Activated CD8-positive, alpha-beta T cell treated with anti-CD3 and anti-CD28 coated beads for 36 hours (primary cell): ENCODE results near the gene DTD1. TPM values are rescaled to one million over a fixed set of nuclear protein-coding genes. Genes with fewer than 3 reads are reported as not detected.

Source experiments
- ATAC-seq: fragments of 200-7000 bp; cut with Tn5 transposase; one replicate; pipeline ENCODE4 v1.10.0; 2021; ENCODE audit warnings: mild to moderate bottlenecking, moderate library complexity
- CTCF ChIA-PET: fragments of 350-600 bp; sonication (Branson Sonifier 250); formaldehyde crosslinking; loops from one replicate; lab custom pipeline; 2021; ENCODE audit warnings: antibody characterized with exemption; lab: Charles Lee
- POLR2A ChIA-PET: fragments of 350-600 bp; sonication (Branson Sonifier 250); formaldehyde crosslinking; loops from one replicate; lab custom pipeline; 2021; ENCODE audit warnings: antibody characterized with exemption; lab: Charles Lee
- DNase-seq: peaks from one replicate; pipeline ENCODE4 v3.0.0-alpha.2; 2020
- H3K27ac Mint-ChIP-seq: one replicate; pipeline ENCODE4 v1.8.0; 2021; ENCODE audit warnings: mild to moderate bottlenecking, mixed read lengths
- H3K27me3 Mint-ChIP-seq: one replicate; pipeline ENCODE4 v1.8.0; 2021; ENCODE audit warnings: mixed read lengths
- H3K36me3 Mint-ChIP-seq: one replicate; pipeline ENCODE4 v1.8.0; 2021; ENCODE audit warnings: low read depth, mixed read lengths
- H3K4me1 Mint-ChIP-seq: one replicate; pipeline ENCODE4 v1.8.0; 2021; ENCODE audit warnings: low read depth, mixed read lengths
- H3K4me3 Mint-ChIP-seq: one replicate; pipeline ENCODE4 v1.8.0; 2021; ENCODE audit warnings: mild to moderate bottlenecking, moderate library complexity, mixed read lengths
- H3K9me3 Mint-ChIP-seq: one replicate; pipeline ENCODE4 v1.8.0; 2021; ENCODE audit warnings: mixed read lengths
- intact Hi-C: fragments of 100-400 bp; cut with micrococcal nuclease; formaldehyde crosslinking; loops from one replicate; pipeline ENCODE4 v1.10.0; 2022
- total RNA-seq, 2 experiments: library from RNA; stranded (reverse); gene quantifications; one replicate each; pipeline ENCODE4 v1.2.3, GENCODE V29; 2021
- TF ChIP-seq, protein P1 (sequence below): fragments of 200-600 bp; IDR thresholded peaks from one replicate; pipeline ENCODE4 v1.8.0; 2022; ENCODE audit warnings: antibody characterized with exemption, mild to moderate bottlenecking

The DTD1 gene
- total RNA-seq, 2 experiments from 2014 or later = 52.3 to 53.5 TPM

DNA sequence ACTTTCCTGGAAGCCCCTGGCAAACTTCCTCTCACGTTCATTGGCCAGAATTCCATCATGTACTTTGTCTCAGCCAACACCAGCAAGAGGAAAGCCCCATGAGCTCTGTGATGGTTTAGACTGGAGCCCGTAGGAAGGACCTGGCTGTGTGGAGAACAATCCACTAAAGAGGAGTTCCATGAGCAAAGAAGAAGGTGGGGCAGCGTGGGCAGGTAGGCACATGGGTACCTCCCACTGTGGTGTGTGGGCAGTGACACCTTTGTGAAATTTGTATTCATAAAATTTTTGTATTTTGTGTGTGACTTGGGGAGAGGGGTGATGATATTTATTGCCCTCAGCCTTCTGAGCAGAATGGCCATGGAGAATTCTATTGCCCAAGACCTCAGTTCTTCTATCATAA is 136.2 kb downstream of the DTD1 start:
- CTCF ChIA-PET = no interaction called here
- H3K27me3 Mint-ChIP-seq = no peaks in the 10 kb centered on the region

DNA sequence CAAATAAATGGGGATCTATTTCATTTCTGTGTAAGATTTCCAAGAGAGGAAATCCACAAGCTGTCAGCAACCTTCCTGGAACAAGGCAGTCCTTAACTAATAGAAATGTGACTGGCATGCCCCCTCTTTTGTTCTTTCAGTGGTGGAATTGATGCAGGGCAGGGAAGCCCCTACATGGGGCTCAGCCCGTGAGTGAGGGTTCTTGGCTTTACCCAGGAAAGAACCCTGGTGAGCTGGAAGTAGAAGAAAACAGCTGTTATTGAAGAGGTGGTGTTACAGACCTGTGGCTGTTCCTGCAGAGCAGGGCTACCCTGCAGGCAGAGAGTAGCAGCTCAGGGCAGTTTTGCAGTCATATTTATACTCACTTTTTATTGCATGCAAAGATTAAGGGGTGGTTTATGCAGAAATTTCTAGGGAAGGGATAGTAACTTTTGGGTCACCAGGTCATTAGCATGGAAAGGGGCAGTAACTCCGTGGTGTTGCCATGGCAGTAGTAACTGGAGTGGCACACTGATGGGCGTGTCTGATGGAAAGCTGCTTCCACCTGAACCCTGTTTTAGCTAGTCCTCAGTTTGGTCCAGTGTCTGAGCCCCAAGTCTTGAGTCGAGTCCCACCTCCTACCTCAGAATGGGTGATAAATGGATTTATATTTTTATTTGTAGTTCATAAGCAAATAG is 137.1 kb downstream of the DTD1 start:
- Mint-ChIP-seq H3K4me1 (peaks cover 15% of the 10 kb centered on the region), H3K27ac (no peak overlapping the region), H3K36me3 (no peaks in the 10 kb centered on the region), H3K27me3 (no peaks in the 10 kb centered on the region), H3K9me3 (no peaks in the 10 kb centered on the region), H3K4me3 (no peak overlapping the region)
- TF ChIP-seq, protein P1, sequence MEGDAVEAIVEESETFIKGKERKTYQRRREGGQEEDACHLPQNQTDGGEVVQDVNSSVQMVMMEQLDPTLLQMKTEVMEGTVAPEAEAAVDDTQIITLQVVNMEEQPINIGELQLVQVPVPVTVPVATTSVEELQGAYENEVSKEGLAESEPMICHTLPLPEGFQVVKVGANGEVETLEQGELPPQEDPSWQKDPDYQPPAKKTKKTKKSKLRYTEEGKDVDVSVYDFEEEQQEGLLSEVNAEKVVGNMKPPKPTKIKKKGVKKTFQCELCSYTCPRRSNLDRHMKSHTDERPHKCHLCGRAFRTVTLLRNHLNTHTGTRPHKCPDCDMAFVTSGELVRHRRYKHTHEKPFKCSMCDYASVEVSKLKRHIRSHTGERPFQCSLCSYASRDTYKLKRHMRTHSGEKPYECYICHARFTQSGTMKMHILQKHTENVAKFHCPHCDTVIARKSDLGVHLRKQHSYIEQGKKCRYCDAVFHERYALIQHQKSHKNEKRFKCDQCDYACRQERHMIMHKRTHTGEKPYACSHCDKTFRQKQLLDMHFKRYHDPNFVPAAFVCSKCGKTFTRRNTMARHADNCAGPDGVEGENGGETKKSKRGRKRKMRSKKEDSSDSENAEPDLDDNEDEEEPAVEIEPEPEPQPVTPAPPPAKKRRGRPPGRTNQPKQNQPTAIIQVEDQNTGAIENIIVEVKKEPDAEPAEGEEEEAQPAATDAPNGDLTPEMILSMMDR = no peak
- DNase-seq = no peak
- no peak for ATAC-seq
- CTCF ChIA-PET = no interaction called here
- intact Hi-C loops = no loop called here
- POLR2A ChIA-PET = no interaction called here

More for the DNA sequence above, 136.2 kb downstream of the DTD1 start:
- peaks cover 3% of the 10 kb centered on the region for H3K36me3 Mint-ChIP-seq
- DNase-seq (no peak), ATAC-seq (no peak)
- H3K27ac Mint-ChIP-seq = no peak overlapping the region
- TF ChIP-seq, protein P1 = no peak
- H3K4me1 Mint-ChIP-seq = peaks cover 15% of the 10 kb centered on the region
- POLR2A ChIA-PET = no interaction called here
- H3K4me3 Mint-ChIP-seq = no peak overlapping the region
- intact Hi-C loops = no loop called here
- H3K9me3 Mint-ChIP-seq = no peaks in the 10 kb centered on the region

DNA sequence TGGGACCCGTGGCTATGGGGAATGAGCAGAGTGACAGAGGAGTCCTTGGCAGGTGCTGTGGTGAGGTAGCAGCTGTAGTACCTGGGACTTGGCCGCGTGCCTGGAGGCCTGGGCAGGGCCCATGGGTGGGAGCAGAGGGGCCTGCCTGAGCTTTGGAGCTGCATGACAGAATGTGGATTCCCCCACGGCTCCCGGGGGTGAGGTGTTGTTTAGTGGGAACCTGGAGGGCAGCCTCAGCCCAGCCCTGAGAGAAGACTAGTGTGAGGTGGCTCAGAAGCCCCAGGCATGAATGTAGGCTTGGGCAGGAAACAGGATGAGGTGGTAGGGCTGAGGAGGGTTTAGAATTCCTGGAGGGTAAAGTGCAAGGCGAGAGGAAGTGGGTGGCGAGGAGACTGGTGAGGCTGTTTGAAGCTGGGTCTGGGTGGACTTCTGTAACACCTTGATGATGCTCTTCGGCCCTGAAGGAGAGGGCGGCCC is 139.2 kb downstream of the DTD1 start:
- DNase-seq (no peak), ATAC-seq (no peak)
- ChIA-PET CTCF (no interaction called here), POLR2A (no interaction called here)
- no peaks in the 10 kb centered on the region for H3K27me3 Mint-ChIP-seq
- H3K4me1 Mint-ChIP-seq = peaks cover 15% of the 10 kb centered on the region
- no peaks in the 10 kb centered on the region for H3K36me3 Mint-ChIP-seq
- TF ChIP-seq, protein P1 = no peak
- no peak overlapping the region for H3K27ac Mint-ChIP-seq
- no peak overlapping the region for H3K4me3 Mint-ChIP-seq
- intact Hi-C loops = no loop called here
- H3K9me3 Mint-ChIP-seq = no peaks in the 10 kb centered on the region

- Mint-ChIP-seq H3K27me3 (no peaks in the 10 kb centered on the region), H3K4me3 (no peak overlapping the region), H3K27ac (no peak overlapping the region), H3K36me3 (no peaks in the 10 kb centered on the region), H3K9me3 (no peaks in the 10 kb centered on the region), H3K4me1 (peaks cover 15% of the 10 kb centered on the region)
- POLR2A ChIA-PET = no interaction called here
- DNase-seq (no peak), ATAC-seq (no peak)
- TF ChIP-seq, protein P1 = no peak
- intact Hi-C loops = no loop called here
- CTCF ChIA-PET = interaction anchor here (1.1 kb wide), 1 partner anchor 96 kb away, joined by 3 read pairs; no protein-coding TSS in a partner anchor
Observed at GRCh38 chr20:18728165-18728869, 140.5 kb downstream of the DTD1 start.

- POLR2A ChIA-PET = no interaction called here
- Mint-ChIP-seq H3K27ac (no peak overlapping the region), H3K4me3 (no peak overlapping the region), H3K9me3 (no peaks in the 10 kb centered on the region), H3K27me3 (no peaks in the 10 kb centered on the region), H3K4me1 (peaks cover 15% of the 10 kb centered on the region), H3K36me3 (no peaks in the 10 kb centered on the region)
- TF ChIP-seq, protein P1 = no peak
- intact Hi-C loops = no loop called here
- DNase-seq = no peak
- no peak for ATAC-seq
- CTCF ChIA-PET = no interaction called here
Observed at GRCh38 chr20:18728870-18729224, 141.0 kb downstream of the DTD1 start.
